Measurements from ENCODE around the gene KCNAB3. TPM values are rescaled to one million over a fixed set of nuclear protein-coding genes. Genes with fewer than 3 reads are reported as not detected.

KCNAB3 gene
- total and polyA plus RNA-seq, 2 donors (not counting 1 experiment from before 2014, with no cell fraction given), result 0.33 to 0.69 TPM

GRCh38 chr17:7922269-7922844, 7.3 kb downstream of the KCNAB3 start:
- H4K20me1 ChIP-seq (ENCODE audit: control insufficient read depth, extremely low read depth, insufficient read depth, low read length), result no peaks in the 10 kb centered on the region
- no peaks in the 10 kb centered on the region for H3K9me3 ChIP-seq (ENCODE audit: control insufficient read depth, insufficient read depth, low read depth, low read length)
- H3K79me2 ChIP-seq (ENCODE audit: control insufficient read depth, insufficient read depth, low read length), result no peaks in the 10 kb centered on the region
- no peak for DNase-seq (ENCODE audit: low read depth in 2 of 2)
- peak overlapping the region; percentile 83 for H3K4me2 ChIP-seq (ENCODE audit: extremely low read depth, insufficient read depth, low read length)
- TF ChIP-seq, protein P1, sequence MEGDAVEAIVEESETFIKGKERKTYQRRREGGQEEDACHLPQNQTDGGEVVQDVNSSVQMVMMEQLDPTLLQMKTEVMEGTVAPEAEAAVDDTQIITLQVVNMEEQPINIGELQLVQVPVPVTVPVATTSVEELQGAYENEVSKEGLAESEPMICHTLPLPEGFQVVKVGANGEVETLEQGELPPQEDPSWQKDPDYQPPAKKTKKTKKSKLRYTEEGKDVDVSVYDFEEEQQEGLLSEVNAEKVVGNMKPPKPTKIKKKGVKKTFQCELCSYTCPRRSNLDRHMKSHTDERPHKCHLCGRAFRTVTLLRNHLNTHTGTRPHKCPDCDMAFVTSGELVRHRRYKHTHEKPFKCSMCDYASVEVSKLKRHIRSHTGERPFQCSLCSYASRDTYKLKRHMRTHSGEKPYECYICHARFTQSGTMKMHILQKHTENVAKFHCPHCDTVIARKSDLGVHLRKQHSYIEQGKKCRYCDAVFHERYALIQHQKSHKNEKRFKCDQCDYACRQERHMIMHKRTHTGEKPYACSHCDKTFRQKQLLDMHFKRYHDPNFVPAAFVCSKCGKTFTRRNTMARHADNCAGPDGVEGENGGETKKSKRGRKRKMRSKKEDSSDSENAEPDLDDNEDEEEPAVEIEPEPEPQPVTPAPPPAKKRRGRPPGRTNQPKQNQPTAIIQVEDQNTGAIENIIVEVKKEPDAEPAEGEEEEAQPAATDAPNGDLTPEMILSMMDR (conservative IDR thresholded peaks at IDR 0.05 in 1 of 2, IDR thresholded peaks at IDR 0.05 in 1 of 2; ENCODE audit: low read depth in 1 of 2, low read length in 2 of 2), result no peak
- no peak for TF ChIP-seq EZH2 (IDR thresholded peaks at IDR 0.05; ENCODE audit: low read length, missing control alignments)
- no peaks in the 10 kb centered on the region for H3K36me3 ChIP-seq (ENCODE audit: control insufficient read depth, insufficient read depth, low read length)
- no peak overlapping the region for H3K9ac ChIP-seq (ENCODE audit: insufficient read depth, low read length)
- H2AFZ ChIP-seq (ENCODE audit: low read length), result peak overlapping the region; percentile 93
- peaks cover 2% of the 10 kb centered on the region for H3K4me1 ChIP-seq (ENCODE audit: control insufficient read depth, extremely low read depth, insufficient read depth, low read length)
- H3K27ac ChIP-seq (ENCODE audit: insufficient read depth, low read length), result no peak overlapping the region
- peak overlapping the region; percentile 3 to 56 (median 28) for H3K4me3 ChIP-seq (replicated peaks in 1 of 4; ENCODE audit: control extremely low read depth in 1 of 4, insufficient read depth in 1 of 4, low read depth in 3 of 4, low read length in 4 of 4)
- H3K27me3 ChIP-seq (ENCODE audit: control insufficient read depth, insufficient read depth, low read length), result no peaks in the 10 kb centered on the region

DNA sequence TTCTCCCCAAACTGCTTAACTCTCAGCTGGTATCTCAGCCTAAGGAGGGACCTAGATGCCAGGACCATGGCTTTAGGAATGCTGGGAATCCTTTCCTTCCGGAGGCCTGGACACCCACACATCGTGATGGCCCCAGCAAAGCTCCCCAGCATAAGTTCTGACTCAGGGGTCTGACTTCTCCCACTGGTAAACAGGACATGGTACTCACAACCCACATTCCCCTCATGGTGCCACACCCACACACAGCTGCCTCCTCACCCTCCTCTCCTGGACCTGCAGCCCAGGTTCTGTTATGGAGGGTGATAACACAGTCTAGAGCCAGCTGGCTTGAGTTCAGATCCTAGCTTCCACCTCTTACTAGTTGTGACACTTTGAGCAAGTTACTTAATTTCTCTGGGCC, 12.8 kb downstream of the KCNAB3 start:
- H3K79me2 ChIP-seq (ENCODE audit: control insufficient read depth, insufficient read depth, low read length), result no peaks in the 10 kb centered on the region
- no peak overlapping the region for H2AFZ ChIP-seq (ENCODE audit: low read length)
- TF ChIP-seq EZH2 (IDR thresholded peaks at IDR 0.05; ENCODE audit: low read length, missing control alignments), result no peak
- TF ChIP-seq, protein P1 (conservative IDR thresholded peaks at IDR 0.05 in 1 of 2, IDR thresholded peaks at IDR 0.05 in 1 of 2; ENCODE audit: low read depth in 1 of 2, low read length in 2 of 2), result no peak
- H3K4me1 ChIP-seq (ENCODE audit: control insufficient read depth, extremely low read depth, insufficient read depth, low read length), result peaks cover 8% of the 10 kb centered on the region
- H4K20me1 ChIP-seq (ENCODE audit: control insufficient read depth, extremely low read depth, insufficient read depth, low read length), result no peaks in the 10 kb centered on the region
- H3K27ac ChIP-seq (ENCODE audit: insufficient read depth, low read length), result peak overlapping the region; percentile 82
- H3K4me2 ChIP-seq (ENCODE audit: extremely low read depth, insufficient read depth, low read length), result no peak overlapping the region
- DNase-seq (ENCODE audit: low read depth in 2 of 2), result peak in 1 of 2 donors; percentile 84
- no peaks in the 10 kb centered on the region for H3K27me3 ChIP-seq (ENCODE audit: control insufficient read depth, insufficient read depth, low read length)
- no peak overlapping the region for H3K9ac ChIP-seq (ENCODE audit: insufficient read depth, low read length)
- no peaks in the 10 kb centered on the region for H3K9me3 ChIP-seq (ENCODE audit: control insufficient read depth, insufficient read depth, low read depth, low read length)
- H3K36me3 ChIP-seq (ENCODE audit: control insufficient read depth, insufficient read depth, low read length), result no peaks in the 10 kb centered on the region
- H3K4me3 ChIP-seq (replicated peaks in 1 of 4; ENCODE audit: control extremely low read depth in 1 of 4, insufficient read depth in 1 of 4, low read depth in 3 of 4, low read length in 4 of 4), result peak overlapping the region in 1 of 4 experiments; percentile 1

GRCh38 chr17:7916385-7916682, 13.3 kb downstream of the KCNAB3 start:
- Histone ChIP-seq H4K20me1 (ENCODE audit: control insufficient read depth, extremely low read depth, insufficient read depth, low read length) (no peaks in the 10 kb centered on the region), H3K27me3 (ENCODE audit: control insufficient read depth, insufficient read depth, low read length) (no peaks in the 10 kb centered on the region), H3K4me1 (ENCODE audit: control insufficient read depth, extremely low read depth, insufficient read depth, low read length) (peaks cover 8% of the 10 kb centered on the region), H3K27ac (ENCODE audit: insufficient read depth, low read length) (peak overlapping the region; percentile 82), H3K4me2 (ENCODE audit: extremely low read depth, insufficient read depth, low read length) (no peak overlapping the region), H3K4me3 (replicated peaks in 1 of 4; ENCODE audit: control extremely low read depth in 1 of 4, insufficient read depth in 1 of 4, low read depth in 3 of 4, low read length in 4 of 4) (peak overlapping the region; percentile 28 to 70 (median 44)), H2AFZ (ENCODE audit: low read length) (no peak overlapping the region), H3K9me3 (ENCODE audit: control insufficient read depth, insufficient read depth, low read depth, low read length) (no peaks in the 10 kb centered on the region), H3K36me3 (ENCODE audit: control insufficient read depth, insufficient read depth, low read length) (peaks cover 3% of the 10 kb centered on the region), H3K9ac (ENCODE audit: insufficient read depth, low read length) (no peak overlapping the region), H3K79me2 (ENCODE audit: control insufficient read depth, insufficient read depth, low read length) (no peaks in the 10 kb centered on the region)
- no peak for TF ChIP-seq EZH2 (IDR thresholded peaks at IDR 0.05; ENCODE audit: low read length, missing control alignments)
- TF ChIP-seq, protein P1 (conservative IDR thresholded peaks at IDR 0.05 in 1 of 2, IDR thresholded peaks at IDR 0.05 in 1 of 2; ENCODE audit: low read depth in 1 of 2, low read length in 2 of 2), result no peak
- no peak for DNase-seq (ENCODE audit: low read depth in 2 of 2)
